HepG2 (cell line): ENCODE results near the gene CTNND2. TPM values are rescaled to one million over a fixed set of nuclear protein-coding genes. Genes with fewer than 3 reads are reported as not detected.

ENCODE experiments used
- ATAC-seq: fragments of 200-7000 bp; cut with Tn5 transposase; 3 replicates; pipeline ENCODE4 v1.9.1; 2020; ENCODE audit warnings: mild to moderate bottlenecking, moderate library complexity
- BruUV-seq: library from RNA; stranded (reverse); fragments of 400-500 nt; replicated peaks from 2 replicates; lab custom pipeline; 2021; lab: Mats Ljungman, UMichigan
- CTCF ChIA-PET: fragments of 300-600 bp; formaldehyde crosslinking; extraction: SDS; loops from one replicate; lab custom pipeline; 2021; ENCODE audit warnings: low total read pairs, inconsistent platforms, low intra/inter-chr PET ratio; lab: Yijun Ruan, JAX
- POLR2A ChIA-PET: fragments of 350-600 bp; sonication (Branson Sonifier 250); formaldehyde crosslinking; loops from one replicate; lab custom pipeline; 2020; ENCODE audit warnings: antibody characterized with exemption, inconsistent platforms; lab: Yijun Ruan, JAX
- DNase-seq: peaks from one replicate; pipeline ENCODE4 v3.0.0-alpha.2; 2015; ENCODE audit warnings: low spot score
- FAIRE-seq: peaks from 3 replicates; lab custom pipeline; 2011; peaks lifted over from hg19 to GRCh38; lab: Jason Lieb, UNC
- H2AFZ ChIP-seq: one replicate; pipeline ENCODE4 v1.6.1; 2011; ENCODE audit warnings: low read length, inconsistent platforms
- H3K27ac ChIP-seq: fragments of 300-600 bp; 3 replicates; pipeline ENCODE4 v1.8.0; 2011; ENCODE audit warnings: mixed run types, mild to moderate bottlenecking, mixed read lengths, low read length, inconsistent platforms; ENCODE audit not compliant: insufficient read depth; ENCODE audit errors: extremely low read length
- H3K27me3 ChIP-seq, 2 experiments: fragments of 200-600 bp in 1 of 2; 2 replicates in 1 of 2; 3 replicates in 1 of 2; pipeline versions ENCODE4 v1.6.0 to v1.8.0; 2011; ENCODE audit warnings: low read length in 2 of 2, mild to moderate bottlenecking in 2 of 2, moderate library complexity in 2 of 2, inconsistent platforms in 1 of 2; ENCODE audit not compliant: insufficient read depth in 2 of 2, control insufficient read depth in 1 of 2
- H3K36me3 ChIP-seq, 2 experiments: fragments of 200-600 bp in 1 of 2; replicated peaks in 1 of 2; 2 replicates in 1 of 2; 3 replicates in 1 of 2; pipeline versions ENCODE4 v1.5.1 to v1.8.0; 2011; ENCODE audit warnings: low read length in 2 of 2, inconsistent platforms in 1 of 2; ENCODE audit not compliant: insufficient read depth in 2 of 2, control insufficient read depth in 1 of 2
- H3K4me1 ChIP-seq: 2 replicates; pipeline ENCODE4 v1.5.1; 2012; ENCODE audit warnings: low read length, inconsistent platforms; ENCODE audit not compliant: insufficient read depth
- H3K4me2 ChIP-seq: 2 replicates; pipeline ENCODE4 v1.6.0; 2011; ENCODE audit warnings: low read depth, low read length, inconsistent platforms
- H3K4me3 ChIP-seq, 3 experiments: fragments of 200-600 bp in 1 of 3; sonication (generic), shearing (Covaris generic) in 1 of 3; replicated peaks in 1 of 3; 2 replicates each; pipeline ENCODE4 v1.5.1; 2011 to 2016; ENCODE audit warnings: low read length in 3 of 3, inconsistent platforms in 2 of 3, low read depth in 2 of 3, mild to moderate bottlenecking in 2 of 3, control low read depth in 1 of 3, mixed read lengths in 1 of 3; ENCODE audit not compliant: insufficient read depth in 1 of 3
- H3K79me2 ChIP-seq: one replicate; pipeline ENCODE4 v1.6.1; 2011; ENCODE audit warnings: low read length, inconsistent platforms; ENCODE audit not compliant: insufficient read depth
- H3K9ac ChIP-seq: 2 replicates; pipeline ENCODE4 v1.6.0; 2011; ENCODE audit warnings: mild to moderate bottlenecking, low read depth, low read length, inconsistent platforms; ENCODE audit not compliant: insufficient read depth
- H3K9me3 ChIP-seq: 2 replicates; pipeline ENCODE4 v1.5.1; 2012; ENCODE audit warnings: mild to moderate bottlenecking, low read length
- H4K20me1 ChIP-seq: 2 replicates; pipeline ENCODE4 v1.6.0; 2011; ENCODE audit warnings: inconsistent platforms, mild to moderate bottlenecking, low read length, moderate library complexity; ENCODE audit not compliant: insufficient read depth
- ARID2 ChIP-seq: sonication (generic); formaldehyde crosslinking; IDR thresholded peaks from 2 replicates; pipeline ENCODE4 v1.8.1; 2022; ENCODE audit warnings: mild to moderate bottlenecking, missing genetic modification reagents, borderline replicate concordance
- ATF7 ChIP-seq, 2 experiments: fragments of 450-650 bp in 1 of 2; sonication (generic) in 1 of 2; formaldehyde crosslinking in 1 of 2; IDR thresholded peaks; 2 replicates each; pipeline versions ENCODE4 v1.4.0 to v1.6.1; 2016 to 2020; ENCODE audit warnings: antibody characterized with exemption in 1 of 2, mild to moderate bottlenecking in 1 of 2, missing genetic modification reagents in 1 of 2
- CEBPG ChIP-seq: IDR thresholded peaks from 2 replicates; pipeline ENCODE4 v1.6.1; 2016
- ELF4 ChIP-seq: sonication (generic); formaldehyde crosslinking; IDR thresholded peaks from 2 replicates; pipeline ENCODE4 v1.5.0; 2020; ENCODE audit warnings: missing genetic modification reagents, mild to moderate bottlenecking, moderate library complexity, borderline replicate concordance
- FOXJ3 ChIP-seq: sonication (generic); formaldehyde crosslinking; IDR thresholded peaks from 2 replicates; pipeline ENCODE4 v1.4.0; 2020; ENCODE audit warnings: missing genetic modification reagents, mild to moderate bottlenecking, borderline replicate concordance
- HNF4A ChIP-seq: sonication (generic); formaldehyde crosslinking; IDR thresholded peaks from 2 replicates; pipeline ENCODE4 v1.4.0; 2020; ENCODE audit warnings: missing genetic modification reagents
- KDM5B ChIP-seq: sonication (generic); formaldehyde crosslinking; IDR thresholded peaks from 2 replicates; pipeline ENCODE4 v1.4.0; 2020; ENCODE audit warnings: missing genetic modification reagents, mild to moderate bottlenecking, borderline replicate concordance
- MIER3 ChIP-seq: IDR thresholded peaks from 2 replicates; pipeline ENCODE4 v1.6.1; 2016; ENCODE audit warnings: missing compliant biosample characterization, borderline replicate concordance
- MLX ChIP-seq: IDR thresholded peaks from 2 replicates; pipeline ENCODE4 v1.6.1; 2016
- NPAS2 ChIP-seq: sonication (generic); formaldehyde crosslinking; IDR thresholded peaks from 2 replicates; pipeline ENCODE4 v1.8.0; 2022; ENCODE audit warnings: mild to moderate bottlenecking, missing genetic modification reagents, borderline replicate concordance
- PHF5A ChIP-seq: IDR thresholded peaks from one replicate; pipeline ENCODE4 v1.6.1; 2018; ENCODE audit warnings: low read depth, missing genetic modification reagents; ENCODE audit not compliant: unreplicated experiment
- RBAK ChIP-seq: sonication (generic); formaldehyde crosslinking; IDR thresholded peaks from 2 replicates; pipeline ENCODE4 v1.5.1; 2020; ENCODE audit warnings: mild to moderate bottlenecking, missing genetic modification reagents
- TBX3 ChIP-seq: fragments of 450-650 bp; IDR thresholded peaks from 2 replicates; pipeline ENCODE4 v1.6.1; 2017; ENCODE audit warnings: antibody characterized with exemption, mild to moderate bottlenecking, inconsistent platforms, borderline replicate concordance
- ZBTB7B ChIP-seq: sonication (generic); formaldehyde crosslinking; IDR thresholded peaks from 2 replicates; pipeline ENCODE4 v1.4.0; 2020; ENCODE audit warnings: missing genetic modification reagents
- ZNF10 ChIP-seq: sonication (generic); formaldehyde crosslinking; IDR thresholded peaks from 2 replicates; pipeline ENCODE4 v1.4.0; 2020; ENCODE audit warnings: mild to moderate bottlenecking, low read depth, missing genetic modification reagents, borderline replicate concordance
- ZNF121 ChIP-seq: sonication (generic); formaldehyde crosslinking; IDR thresholded peaks from 2 replicates; pipeline ENCODE4 v1.5.0; 2020; ENCODE audit warnings: mild to moderate bottlenecking, missing genetic modification reagents
- ZNF264 ChIP-seq: sonication (generic); formaldehyde crosslinking; IDR thresholded peaks from 2 replicates; pipeline ENCODE4 v1.4.0; 2020; ENCODE audit warnings: missing genetic modification reagents
- ZNF547 ChIP-seq: sonication (generic); formaldehyde crosslinking; IDR thresholded peaks from 2 replicates; pipeline ENCODE4 v1.5.1; 2020; ENCODE audit warnings: mild to moderate bottlenecking, missing genetic modification reagents
- ZNF615 ChIP-seq: sonication (generic); formaldehyde crosslinking; IDR thresholded peaks from 2 replicates; pipeline ENCODE4 v1.5.0; 2020; ENCODE audit warnings: mild to moderate bottlenecking, missing genetic modification reagents, borderline replicate concordance
- WGBS: methylation state at CpG from one replicate; pipeline ENCODE4 v1.1.6; 2017; ENCODE audit warnings: low lambda C conversion rate; 5-methylcytosine and 5-hydroxymethylcytosine counted together
- in situ Hi-C: cut with HindIII; loops from 2 replicates; pipeline ENCODE4 v1.10.0; 2017; ENCODE audit warnings: low pct_unique_long_range_greater_than_20kb; ENCODE audit not compliant: extremely low pct_ligation_motif_present
- intact Hi-C: fragments of 100-400 bp; cut with micrococcal nuclease; formaldehyde crosslinking; loops from one replicate; pipeline ENCODE4 v1.10.0; 2022; ENCODE audit not compliant: unreplicated experiment
- polyA plus RNA-seq, 8 experiments: library from polyadenylated mRNA; depleted of rRNA in 3 of 8; stranded (reverse) in 7 of 8; unstranded in 1 of 8; fragments of >200 nt; fragmentation: Illumina TruSeq in 4 of 8; extraction: Trizol in 4 of 8; gene quantifications; 2 replicates each; pipeline versions ENCODE4 v1.2.1 to v1.2.3, GENCODE V29; 2011 to 2016; ENCODE audit warnings: low read depth in 4 of 8, missing spikeins in 1 of 8, mixed read lengths in 1 of 8; ENCODE audit not compliant: insufficient read depth in 1 of 8
- total RNA-seq, 5 experiments: library from RNA; depleted of rRNA; stranded (reverse); fragments of >200 nt; fragmentation: Illumina TruSeq; extraction: Trizol; gene quantifications; 2 replicates each; pipeline ENCODE4 v1.2.3, GENCODE V29; 2016; ENCODE audit warnings: low read depth in 1 of 5

CTNND2 gene
- total and polyA plus RNA-seq, 2 of the 13 experiments (the other 11 are each of a cell fraction or from before 2014, with no cell fraction given): not detected

GRCh38 chr5:11809407-11809806 is 94.8 kb downstream of the CTNND2 start:
- H4K20me1 ChIP-seq: no peaks in the 10 kb centered on the region
- no peaks in the 10 kb centered on the region for H3K36me3 ChIP-seq
- H3K4me3 ChIP-seq: no peak overlapping the region
- no peak for ATAC-seq
- no peaks in the 10 kb centered on the region for H3K9me3 ChIP-seq
- POLR2A ChIA-PET: no interaction called here
- no peaks in the 10 kb centered on the region for H3K79me2 ChIP-seq
- H3K27me3 ChIP-seq: no peaks in the 10 kb centered on the region
- TF ChIP-seq ZBTB7B (no peak), KDM5B (CRISPR knock-in tag) (no peak), MLX (no peak), NPAS2 (CRISPR knock-in tag) (no peak), ATF7 (IDR thresholded peaks at IDR 0.05) (no peak), ATF7 (CRISPR knock-in tag; IDR thresholded peaks at IDR 0.05) (no peak)
- intact Hi-C loops: no loop called here
- H3K27ac ChIP-seq: no peak overlapping the region
- BruUV-seq: no TSS peak
- CTCF ChIA-PET: no interaction called here
- no peak for DNase-seq
- FAIRE-seq: no peak
- 4% methylated on average over 3 of the region's 3 CpGs for WGBS
- no peak overlapping the region for H2AFZ ChIP-seq
- no peaks in the 10 kb centered on the region for H3K4me1 ChIP-seq
- in situ Hi-C loops: no loop called here
- no peak overlapping the region for H3K9ac ChIP-seq
- H3K4me2 ChIP-seq: no peak overlapping the region

GRCh38 chr5:11803436-11803835 is 100.8 kb downstream of the CTNND2 start:
- Histone ChIP-seq H3K9me3 (no peaks in the 10 kb centered on the region), H3K79me2 (no peaks in the 10 kb centered on the region), H3K27me3 (no peaks in the 10 kb centered on the region), H2AFZ (no peak overlapping the region), H3K4me2 (no peak overlapping the region), H3K36me3 (no peaks in the 10 kb centered on the region), H4K20me1 (no peaks in the 10 kb centered on the region), H3K4me3 (no peak overlapping the region), H3K4me1 (no peaks in the 10 kb centered on the region), H3K9ac (no peak overlapping the region), H3K27ac (no peak overlapping the region)
- no TSS peak for BruUV-seq
- TF ChIP-seq HNF4A (CRISPR knock-in tag): no peak
- TF ChIP-seq ARID2: no peak
- no peak for TF ChIP-seq ZNF10 (CRISPR knock-in tag)
- TF ChIP-seq CEBPG: no peak
- no peak for TF ChIP-seq MIER3 (CRISPR knock-in tag)
- no peak for TF ChIP-seq ZNF547 (CRISPR knock-in tag)
- no peak for TF ChIP-seq TBX3
- no peak for TF ChIP-seq FOXJ3 (CRISPR knock-in tag)
- TF ChIP-seq ZNF121 (CRISPR knock-in tag): no peak
- no peak for TF ChIP-seq RBAK (CRISPR knock-in tag)
- no peak for TF ChIP-seq ELF4 (CRISPR knock-in tag)
- no peak for TF ChIP-seq ZNF264 (CRISPR knock-in tag)
- no peak for TF ChIP-seq PHF5A
- TF ChIP-seq ZNF615: no peak
- WGBS: 2% methylated on average over 6 of the region's 7 CpGs
- DNase-seq (no peak), ATAC-seq (no peak), FAIRE-seq (no peak)
- CTCF ChIA-PET: no interaction called here
- in situ Hi-C loops (no loop called here), intact Hi-C loops (no loop called here)
- POLR2A ChIA-PET: no interaction called here
